ENCODE measurements around the gene HECTD1. TPM values are rescaled to one million over a fixed set of nuclear protein-coding genes. Genes with fewer than 3 reads are reported as not detected.

HECTD1 gene
- total and polyA plus RNA-seq, 2 donors, result 66.8 to 364 TPM

Small RNA genes within 50 kb of the gene (small RNA-seq; reads per million reads assigned to genes)
- not detected for gene RF00019
- not detected for gene RNU6-541P

Other genes starting within 250 kb of the HECTD1 start
- gene AP4S1, start 182.1 kb downstream of the HECTD1 start, total RNA-seq, result 19.6 TPM
- gene AP4S1, start 182.1 kb downstream of the HECTD1 start, polyA plus RNA-seq, result 7.2 TPM
- 127 TPM for gene STRN3, start 181.4 kb downstream of the HECTD1 start, total RNA-seq
- 25.4 TPM for gene STRN3, start 181.4 kb downstream of the HECTD1 start, polyA plus RNA-seq
- gene HEATR5A, start 212.8 kb upstream of the HECTD1 start, total RNA-seq, result 74.8 TPM
- 12.0 TPM for gene HEATR5A, start 212.8 kb upstream of the HECTD1 start, polyA plus RNA-seq
- gene DTD2, start 249.7 kb upstream of the HECTD1 start, total RNA-seq, result 39.1 TPM
- 13.6 TPM for gene DTD2, start 249.7 kb upstream of the HECTD1 start, polyA plus RNA-seq

Data from urinary bladder (tissue), 2 donors.